DND-41 (cell line): ENCODE data around the gene ZNF428.

Experiments
- ATAC-seq: fragments of 200-7000 bp; cut with Tn5 transposase; 3 replicates; pipeline ENCODE4 v1.9.1; 2021; ENCODE audit warnings: low read depth; ENCODE audit not compliant: insufficient read depth
- DNase-seq: peaks from one replicate; pipeline ENCODE4 v3.0.0-alpha.2; 2020
- H2AFZ ChIP-seq: 2 replicates; pipeline ENCODE4 v1.6.0; 2012; ENCODE audit warnings: low read depth, low read length
- H3K27ac ChIP-seq: 2 replicates; pipeline ENCODE4 v1.5.1; 2012; ENCODE audit warnings: low read length, inconsistent platforms
- H3K27me3 ChIP-seq: fragments of 200-600 bp; sonication (generic); 2 replicates; pipeline ENCODE4 v1.6.0; 2012; ENCODE audit warnings: low read length, mild to moderate bottlenecking, inconsistent platforms; ENCODE audit not compliant: insufficient read depth, poor library complexity
- H3K36me3 ChIP-seq: 2 replicates; pipeline ENCODE4 v1.5.1; 2012; ENCODE audit warnings: low read length, inconsistent platforms; ENCODE audit not compliant: insufficient read depth
- H3K4me1 ChIP-seq: 2 replicates; pipeline ENCODE4 v1.5.1; 2012; ENCODE audit warnings: mild to moderate bottlenecking, low read length; ENCODE audit not compliant: insufficient read depth
- H3K4me2 ChIP-seq: 2 replicates; pipeline ENCODE4 v1.6.0; 2012; ENCODE audit warnings: mild to moderate bottlenecking, moderate library complexity, low read length, inconsistent platforms; ENCODE audit not compliant: insufficient read depth
- H3K4me3 ChIP-seq, 2 experiments: fragments of 200-600 bp in 1 of 2; shearing (Covaris generic) in 1 of 2; 2 replicates each; pipeline ENCODE4 v1.5.1; 2012 to 2016; ENCODE audit warnings: inconsistent platforms in 2 of 2, low read length in 2 of 2, mild to moderate bottlenecking in 2 of 2, low read depth in 1 of 2, moderate library complexity in 1 of 2
- H3K79me2 ChIP-seq: 2 replicates; pipeline ENCODE4 v1.6.0; 2012; ENCODE audit warnings: low read length, inconsistent platforms; ENCODE audit not compliant: insufficient read depth
- H3K9ac ChIP-seq: 2 replicates; pipeline ENCODE4 v1.6.0; 2012; ENCODE audit warnings: low read depth, mild to moderate bottlenecking, inconsistent platforms, low read length, moderate library complexity
- H3K9me3 ChIP-seq: 2 replicates; pipeline ENCODE4 v1.5.1; 2012; ENCODE audit warnings: low read length, moderate library complexity, mild to moderate bottlenecking, inconsistent platforms; ENCODE audit not compliant: insufficient read depth, severe bottlenecking
- H4K20me1 ChIP-seq: 2 replicates; pipeline ENCODE4 v1.6.0; 2012; ENCODE audit warnings: low read length; ENCODE audit not compliant: insufficient read depth
- EZH2 ChIP-seq: IDR thresholded peaks from 3 replicates; pipeline ENCODE4 v1.6.1; 2012; ENCODE audit warnings: borderline replicate concordance, low read depth, mild to moderate bottlenecking, moderate library complexity, low read length, inconsistent platforms; ENCODE audit not compliant: severe bottlenecking
- TF ChIP-seq, protein P1 (sequence below): IDR thresholded peaks from 2 replicates; pipeline ENCODE4 v1.5.1; 2012; ENCODE audit warnings: borderline replicate concordance, low read length, moderate library complexity, mild to moderate bottlenecking; ENCODE audit not compliant: poor library complexity, severe bottlenecking; ENCODE audit errors: extremely low read depth

The ZNF428 gene

GRCh38 chr19:43595605-43595998, 23.8 kb downstream of the ZNF428 start:
- Histone ChIP-seq H3K27ac (peak overlapping the region; percentile 69), H3K36me3 (peaks cover 51% of the 10 kb centered on the region), H3K4me1 (peaks cover 45% of the 10 kb centered on the region), H2AFZ (peak overlapping the region; percentile 89), H3K27me3 (no peaks in the 10 kb centered on the region), H3K9me3 (no peaks in the 10 kb centered on the region), H3K79me2 (peaks cover 66% of the 10 kb centered on the region), H4K20me1 (peaks cover 20% of the 10 kb centered on the region; the same call in 1 of the 2 replicates), H3K4me2 (peak overlapping the region; percentile 97), H3K4me3 (peak overlapping the region; percentile 91 to 97), H3K9ac (peak overlapping the region; percentile 63)
- TF ChIP-seq EZH2 = no peak
- TF ChIP-seq, protein P1, sequence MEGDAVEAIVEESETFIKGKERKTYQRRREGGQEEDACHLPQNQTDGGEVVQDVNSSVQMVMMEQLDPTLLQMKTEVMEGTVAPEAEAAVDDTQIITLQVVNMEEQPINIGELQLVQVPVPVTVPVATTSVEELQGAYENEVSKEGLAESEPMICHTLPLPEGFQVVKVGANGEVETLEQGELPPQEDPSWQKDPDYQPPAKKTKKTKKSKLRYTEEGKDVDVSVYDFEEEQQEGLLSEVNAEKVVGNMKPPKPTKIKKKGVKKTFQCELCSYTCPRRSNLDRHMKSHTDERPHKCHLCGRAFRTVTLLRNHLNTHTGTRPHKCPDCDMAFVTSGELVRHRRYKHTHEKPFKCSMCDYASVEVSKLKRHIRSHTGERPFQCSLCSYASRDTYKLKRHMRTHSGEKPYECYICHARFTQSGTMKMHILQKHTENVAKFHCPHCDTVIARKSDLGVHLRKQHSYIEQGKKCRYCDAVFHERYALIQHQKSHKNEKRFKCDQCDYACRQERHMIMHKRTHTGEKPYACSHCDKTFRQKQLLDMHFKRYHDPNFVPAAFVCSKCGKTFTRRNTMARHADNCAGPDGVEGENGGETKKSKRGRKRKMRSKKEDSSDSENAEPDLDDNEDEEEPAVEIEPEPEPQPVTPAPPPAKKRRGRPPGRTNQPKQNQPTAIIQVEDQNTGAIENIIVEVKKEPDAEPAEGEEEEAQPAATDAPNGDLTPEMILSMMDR = no peak
- ATAC-seq (peak; percentile 15; the same call in 1 of the 3 replicates), DNase-seq (no peak)

GRCh38 chr19:43594710-43595604, 24.5 kb downstream of the ZNF428 start:
- peaks cover 21% of the 10 kb centered on the region; the same call in 1 of the 2 replicates for H4K20me1 ChIP-seq
- peak overlapping the region; percentile 97 for H3K4me2 ChIP-seq
- H3K79me2 ChIP-seq = peaks cover 61% of the 10 kb centered on the region
- DNase-seq (peak; percentile 73), ATAC-seq (peak; percentile 57)
- no peaks in the 10 kb centered on the region for H3K27me3 ChIP-seq
- H3K4me1 ChIP-seq = peaks cover 45% of the 10 kb centered on the region
- peaks cover 46% of the 10 kb centered on the region for H3K36me3 ChIP-seq
- peak overlapping the region; percentile 69 for H3K27ac ChIP-seq
- H3K9ac ChIP-seq = peak overlapping the region; percentile 63
- no peak for TF ChIP-seq EZH2
- TF ChIP-seq, protein P1 = peak; percentile 86
- peak overlapping the region; percentile 89 for H2AFZ ChIP-seq
- peak overlapping the region; percentile 91 to 97 for H3K4me3 ChIP-seq
- no peaks in the 10 kb centered on the region for H3K9me3 ChIP-seq

DNA sequence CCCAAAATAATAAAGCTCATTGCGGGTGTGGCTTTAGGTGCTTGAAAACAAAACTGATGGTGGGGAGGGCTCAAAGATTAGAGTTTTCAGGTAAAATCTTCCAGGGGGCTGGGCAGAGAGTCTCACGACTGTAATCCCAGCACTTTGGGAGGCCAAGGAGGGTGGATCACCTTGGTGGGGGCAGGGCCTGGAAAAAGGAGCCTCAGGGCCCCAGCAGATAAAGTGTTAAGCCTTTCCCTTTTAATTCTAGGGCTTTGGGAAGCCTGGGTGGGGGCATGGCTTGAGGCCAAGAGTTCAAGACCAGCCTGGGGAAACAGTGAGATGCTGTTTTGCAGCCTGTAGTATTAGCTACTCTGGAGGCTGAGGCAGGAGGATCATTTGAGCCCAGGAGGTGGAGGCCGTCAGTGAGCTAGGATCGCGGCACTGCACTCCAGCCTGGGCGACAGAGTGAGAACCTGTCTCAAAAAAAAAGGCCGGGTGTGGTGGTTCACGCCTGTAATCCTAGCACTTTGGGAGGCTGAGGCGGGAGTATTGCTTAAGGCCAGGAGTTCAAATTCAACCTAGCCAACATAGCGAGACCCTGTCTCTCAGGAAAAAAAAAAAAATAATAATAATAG, 25.2 kb downstream of the ZNF428 start:
- peaks cover 53% of the 10 kb centered on the region for H3K79me2 ChIP-seq
- peak overlapping the region; percentile 97 for H3K4me2 ChIP-seq
- H3K4me1 ChIP-seq = peaks cover 44% of the 10 kb centered on the region
- H3K9ac ChIP-seq = peak overlapping the region; percentile 63
- peaks cover 38% of the 10 kb centered on the region for H3K36me3 ChIP-seq
- H4K20me1 ChIP-seq = peaks cover 23% of the 10 kb centered on the region; the same call in 1 of the 2 replicates
- no peak for TF ChIP-seq EZH2
- TF ChIP-seq, protein P1 = no peak
- H3K27me3 ChIP-seq = no peaks in the 10 kb centered on the region
- DNase-seq = no peak
- no peak overlapping the region for H3K27ac ChIP-seq
- no peak overlapping the region for H2AFZ ChIP-seq
- no peaks in the 10 kb centered on the region for H3K9me3 ChIP-seq
- peak overlapping the region in 1 of 2 experiments; percentile 91; a peak in 2 of 4 replicates for H3K4me3 ChIP-seq
- ATAC-seq = no peak
